Measurements from ENCODE around the gene HS3ST2.
"Not testable (repeated sequence)": the region's sequence is repeated elsewhere in the genome, so short reads cannot be mapped to it uniquely, and the experiment has no call there.

HS3ST2 gene

GRCh38 chr16:22814711-22815105, 746 bp downstream of the HS3ST2 start:
- DNase-seq, result no peak

- no peak for DNase-seq
Observed at GRCh38 chr16:22815863-22816262, 1.9 kb downstream of the HS3ST2 start.

- no peak for DNase-seq
Observed at GRCh38 chr16:22816475-22816874, 2.5 kb downstream of the HS3ST2 start.

- not testable (repeated sequence) for DNase-seq
Observed at GRCh38 chr16:22818736-22819135, 4.8 kb downstream of the HS3ST2 start.

GRCh38 chr16:22838681-22839080, 24.7 kb downstream of the HS3ST2 start:
- no peak for DNase-seq

GRCh38 chr16:22842031-22842430, 28.1 kb downstream of the HS3ST2 start:
- not testable (repeated sequence) for DNase-seq

- DNase-seq, result no peak
Observed at GRCh38 chr16:22843122-22843521, 29.2 kb downstream of the HS3ST2 start.

GRCh38 chr16:22843856-22844255, 29.9 kb downstream of the HS3ST2 start:
- DNase-seq, result no peak

GRCh38 chr16:22844416-22844815, 30.5 kb downstream of the HS3ST2 start:
- DNase-seq, result no peak

- no peak for DNase-seq
Observed at GRCh38 chr16:22847100-22847499, 33.1 kb downstream of the HS3ST2 start.

GRCh38 chr16:22847690-22848089, 33.7 kb downstream of the HS3ST2 start:
- DNase-seq, result no peak

- DNase-seq, result no peak
Observed at GRCh38 chr16:22848451-22848850, 34.5 kb downstream of the HS3ST2 start.

GRCh38 chr16:22849517-22849916, 35.6 kb downstream of the HS3ST2 start:
- no peak for DNase-seq

GRCh38 chr16:22855231-22855630, 41.3 kb downstream of the HS3ST2 start:
- no peak for DNase-seq

GRCh38 chr16:22857296-22858025, 43.5 kb downstream of the HS3ST2 start:
- no peak for DNase-seq

- DNase-seq, result no peak
Observed at GRCh38 chr16:22859925-22860324, 46.0 kb downstream of the HS3ST2 start.

- DNase-seq, result no peak
Observed at GRCh38 chr16:22861580-22861979, 47.6 kb downstream of the HS3ST2 start.

GRCh38 chr16:22862046-22862445, 48.1 kb downstream of the HS3ST2 start:
- no peak for DNase-seq

- no peak for DNase-seq
Observed at GRCh38 chr16:22864375-22864774, 50.4 kb downstream of the HS3ST2 start.

GRCh38 chr16:22868593-22869224, 54.7 kb downstream of the HS3ST2 start:
- DNase-seq, result no peak

- DNase-seq, result no peak
Observed at GRCh38 chr16:22871861-22872260, 57.9 kb downstream of the HS3ST2 start.

GRCh38 chr16:22874394-22874793, 60.4 kb downstream of the HS3ST2 start:
- no peak for DNase-seq

- no peak for DNase-seq
Observed at GRCh38 chr16:22878955-22879354, 65.0 kb downstream of the HS3ST2 start.

- no peak for DNase-seq
Observed at GRCh38 chr16:22879466-22879865, 65.5 kb downstream of the HS3ST2 start.

- DNase-seq, result no peak
Observed at GRCh38 chr16:22882981-22883380, 69.0 kb downstream of the HS3ST2 start.
